Activated CD8-positive, alpha-beta memory T cell treated with anti-CD3 and anti-CD28 coated beads for 1 hour (primary cell): ENCODE results near the gene NOTCH1.

Experiments
- DNase-seq, 2 donors: peaks; one replicate each; pipeline ENCODE4 v3.0.0-alpha.2; 2020; ENCODE audit warnings: low read depth in 1 of 2; ENCODE audit errors: extremely low read depth in 1 of 2

The NOTCH1 gene

DNA sequence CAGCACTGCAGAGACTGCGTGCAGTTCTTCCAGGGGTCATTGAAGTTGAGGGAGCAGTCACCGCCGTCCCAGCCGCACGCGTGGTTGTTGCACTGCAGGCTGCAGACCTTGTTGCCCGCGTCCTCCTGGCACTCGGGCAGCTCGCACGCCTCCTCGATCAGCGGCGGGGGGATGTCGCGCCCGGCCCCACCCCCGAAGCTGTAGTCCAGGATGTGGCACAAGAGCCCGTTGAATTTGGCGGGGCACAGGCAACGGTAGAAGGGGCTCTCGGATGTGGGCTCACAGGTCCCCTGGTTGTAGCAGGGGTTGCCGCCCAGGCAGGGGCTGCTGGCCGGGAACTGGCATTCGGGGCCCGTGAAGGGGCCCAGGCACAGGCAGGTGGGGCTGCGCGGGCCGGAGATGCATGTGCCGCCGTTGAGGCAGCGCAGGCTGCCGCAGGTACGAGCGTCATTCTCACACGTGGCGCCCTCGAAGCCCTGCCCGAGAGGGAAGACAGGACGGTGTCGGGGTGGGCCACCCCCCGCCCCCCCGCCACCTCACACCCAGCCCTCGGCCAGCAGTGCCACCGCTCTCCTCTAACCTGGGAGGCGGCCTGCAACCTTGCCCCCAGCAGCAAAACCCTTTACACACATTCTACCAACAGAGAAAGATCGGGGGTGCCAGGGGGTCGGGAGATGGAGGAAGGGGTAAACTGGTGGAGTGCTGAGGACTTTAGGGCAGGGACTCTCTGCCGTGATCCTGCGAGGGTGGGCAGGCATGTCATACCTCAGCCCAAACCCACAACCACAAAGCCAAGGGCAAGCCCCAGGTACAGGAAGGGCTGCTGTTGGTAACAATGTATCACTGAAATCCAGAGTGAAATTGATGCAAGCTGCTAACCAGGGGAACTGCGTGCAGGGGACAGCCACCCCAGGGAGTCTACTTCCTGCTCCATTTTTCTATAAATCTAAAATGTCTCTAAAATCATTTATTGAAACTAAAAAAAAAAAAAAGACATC, 40.1 kb downstream of the NOTCH1 start:
- no peak for DNase-seq

- DNase-seq: no peak
These were observed 41.1 kb downstream of the NOTCH1 start for GRCh38 chr9:136504512-136505348.

DNA sequence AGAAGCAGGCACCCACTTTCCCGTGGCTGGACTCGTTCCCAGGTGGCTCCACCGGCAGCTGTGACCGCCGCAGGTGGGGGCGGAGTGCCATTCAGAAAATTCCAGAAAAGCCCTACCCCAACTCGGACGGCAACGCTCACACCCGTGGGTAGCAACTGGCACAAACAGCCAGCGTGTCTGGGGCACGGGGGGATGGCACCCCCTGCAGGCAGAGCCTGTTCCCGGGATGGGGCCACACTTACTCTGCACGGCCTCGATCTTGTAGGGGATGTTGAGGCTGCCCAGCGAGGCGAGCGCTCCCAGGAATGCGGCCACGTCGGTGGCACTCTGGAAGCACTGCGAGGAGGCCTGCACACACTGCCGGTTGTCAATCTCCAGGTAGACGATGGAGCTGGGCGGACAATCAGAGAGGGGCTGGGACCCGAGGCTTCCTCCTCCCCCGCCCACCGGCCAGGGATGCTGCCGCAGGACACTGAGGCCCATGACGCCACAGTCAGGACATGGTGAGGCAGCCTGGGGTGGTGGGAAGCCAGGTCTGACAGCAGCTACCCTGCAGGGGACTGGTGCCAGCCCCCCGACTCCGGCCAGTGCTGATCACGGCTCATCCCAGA, 42.8 kb downstream of the NOTCH1 start:
- DNase-seq: no peak

GRCh38 chr9:136502196-136502595, 43.7 kb downstream of the NOTCH1 start:
- DNase-seq: no peak

DNA sequence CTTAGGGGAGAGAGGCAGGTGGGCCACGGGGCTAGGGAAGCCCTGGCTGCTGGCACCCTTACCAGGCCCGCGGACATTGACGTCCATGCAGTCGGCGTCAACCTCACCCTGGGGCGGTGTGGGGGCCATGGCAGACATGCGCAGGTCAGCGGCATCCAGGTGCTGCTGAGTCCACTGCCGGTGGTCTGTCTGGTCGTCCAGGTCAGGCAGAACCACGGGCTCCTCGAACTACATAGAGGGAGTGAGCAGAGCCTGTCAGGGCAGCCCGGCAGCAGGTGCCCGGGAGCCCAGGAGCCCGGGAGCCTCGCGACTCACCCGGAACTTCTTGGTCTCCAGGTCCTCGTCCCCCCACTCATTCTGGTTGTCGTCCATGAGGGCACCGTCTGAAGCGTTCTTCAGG, 44.2 kb downstream of the NOTCH1 start:
- no peak for DNase-seq

DNA sequence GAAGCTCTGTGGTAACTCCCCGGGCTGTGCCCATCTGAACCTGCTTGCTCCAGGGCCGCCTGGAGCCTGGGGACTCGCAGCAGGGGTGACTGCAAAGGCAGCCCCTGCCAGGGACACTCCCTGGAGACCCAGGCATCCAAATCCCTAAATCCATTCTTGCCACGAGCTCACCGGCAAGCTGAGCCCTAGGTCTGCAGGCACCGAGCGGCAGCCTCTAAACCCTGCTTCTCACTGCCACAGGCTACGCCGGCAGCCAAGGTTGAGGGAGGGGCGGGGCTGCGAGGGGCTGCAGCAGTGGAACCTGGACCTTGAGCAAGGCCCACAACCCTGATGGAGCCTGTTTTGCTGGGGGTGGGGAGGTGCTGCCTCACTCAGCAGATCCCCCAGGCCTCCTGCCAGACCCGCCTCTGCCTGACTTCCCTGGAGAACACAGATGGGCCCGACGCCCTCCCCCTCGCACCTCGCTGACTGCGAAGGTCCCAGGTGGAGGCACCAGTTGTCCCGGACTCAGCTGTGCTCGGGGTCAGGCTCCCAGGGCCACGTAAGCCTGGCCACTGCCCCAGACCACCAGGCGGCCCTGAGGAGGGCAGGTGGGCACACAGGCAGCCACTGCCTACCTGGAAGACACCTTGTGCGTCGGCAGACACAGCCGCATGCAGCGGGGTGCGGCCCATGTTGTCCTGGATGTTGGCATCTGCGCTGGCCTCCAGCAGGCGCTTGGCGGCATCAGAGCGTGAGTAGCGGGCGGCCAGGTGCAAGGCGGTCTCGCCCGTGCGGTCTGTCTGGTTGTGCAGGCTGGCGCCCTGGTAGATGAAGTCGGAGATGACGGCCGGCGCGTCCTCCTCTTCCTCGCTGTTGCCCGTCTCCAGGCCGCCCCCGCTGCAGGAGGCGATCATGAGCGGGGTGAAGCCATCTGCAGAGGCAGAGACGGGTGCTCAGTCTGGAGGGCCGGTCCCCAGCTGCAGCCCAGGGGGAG, 45.6 kb downstream of the NOTCH1 start:
- DNase-seq: no peak

DNA sequence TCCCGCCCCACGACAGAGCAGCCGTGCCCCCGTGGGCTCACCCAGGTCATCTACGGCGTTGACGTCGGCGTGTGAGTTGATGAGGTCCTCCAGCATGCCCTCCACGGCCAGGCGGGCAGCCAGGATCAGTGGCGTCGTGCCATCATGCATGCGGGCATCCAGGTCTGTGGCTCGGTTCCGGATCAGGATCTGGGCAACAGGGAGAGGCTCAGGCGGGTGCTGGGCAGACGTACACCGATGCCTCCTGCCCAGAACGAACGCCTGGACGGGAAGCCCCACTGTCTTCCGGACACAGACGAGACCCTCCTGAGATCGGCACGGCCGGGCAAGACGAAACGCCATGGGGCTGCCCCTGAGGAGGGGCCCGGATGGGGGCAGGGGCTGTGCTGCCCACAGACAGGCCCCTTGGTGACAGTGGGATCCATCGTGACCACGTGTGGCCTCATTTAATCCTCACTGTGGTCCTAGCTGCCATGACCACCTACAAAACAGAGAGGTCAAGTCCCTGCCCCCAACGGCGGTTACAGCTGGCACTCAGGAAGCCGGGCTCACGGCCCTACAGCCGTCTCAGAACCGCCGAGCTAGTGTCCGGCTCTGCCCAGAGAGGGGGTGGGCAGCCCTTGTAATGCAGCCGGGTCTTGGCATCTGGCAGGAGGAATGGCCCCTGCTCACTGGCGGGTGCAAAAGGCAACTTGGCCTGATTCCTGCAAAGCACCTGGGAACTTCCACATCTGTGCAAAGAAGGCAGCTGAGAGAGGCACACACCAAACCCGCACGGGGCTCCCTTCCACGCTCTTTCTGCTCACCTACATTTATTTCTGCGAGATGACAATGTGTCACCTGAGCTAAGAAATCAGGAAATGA, 46.5 kb downstream of the NOTCH1 start:
- no peak for DNase-seq

DNA sequence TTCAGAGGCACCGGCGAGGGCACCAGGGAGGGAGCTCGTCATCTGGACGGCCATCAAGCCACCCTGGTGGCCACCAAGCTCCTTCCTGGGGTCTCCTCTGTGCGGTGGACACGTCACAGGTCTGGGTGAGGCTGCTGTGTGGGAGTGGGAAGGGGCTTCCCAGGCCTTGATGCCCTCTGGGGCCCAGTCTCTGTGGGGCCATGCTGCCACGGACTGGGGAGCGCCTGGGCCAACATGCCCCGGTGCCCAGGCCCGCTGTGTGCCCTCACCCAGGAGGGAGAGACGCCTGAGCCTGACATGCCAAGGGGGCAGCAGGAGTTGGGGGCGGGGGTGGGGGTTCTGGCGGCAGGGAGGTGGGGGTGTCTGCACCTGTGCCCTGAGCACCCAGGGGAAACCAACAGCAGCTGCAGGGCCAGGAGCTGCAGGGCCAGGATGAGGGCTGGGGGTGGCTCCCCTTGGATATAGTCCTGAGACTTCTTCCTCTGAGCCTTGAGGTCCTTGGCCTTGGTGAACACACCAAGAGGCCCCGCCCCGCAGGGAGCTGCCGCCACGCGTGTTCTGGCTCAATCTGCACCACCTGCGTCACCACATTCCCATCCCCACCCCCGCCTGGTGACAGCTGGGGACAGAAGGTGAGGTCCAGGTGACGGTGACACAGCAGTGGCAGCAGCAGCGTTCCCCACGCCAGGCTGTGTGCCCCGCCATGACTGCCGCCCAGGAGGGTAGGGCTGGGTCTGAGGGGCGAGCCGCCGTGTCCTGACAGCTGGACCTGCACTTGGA, 47.7 kb downstream of the NOTCH1 start:
- DNase-seq: no peak

GRCh38 chr9:136496801-136497620, 48.8 kb downstream of the NOTCH1 start:
- no peak for DNase-seq

DNA sequence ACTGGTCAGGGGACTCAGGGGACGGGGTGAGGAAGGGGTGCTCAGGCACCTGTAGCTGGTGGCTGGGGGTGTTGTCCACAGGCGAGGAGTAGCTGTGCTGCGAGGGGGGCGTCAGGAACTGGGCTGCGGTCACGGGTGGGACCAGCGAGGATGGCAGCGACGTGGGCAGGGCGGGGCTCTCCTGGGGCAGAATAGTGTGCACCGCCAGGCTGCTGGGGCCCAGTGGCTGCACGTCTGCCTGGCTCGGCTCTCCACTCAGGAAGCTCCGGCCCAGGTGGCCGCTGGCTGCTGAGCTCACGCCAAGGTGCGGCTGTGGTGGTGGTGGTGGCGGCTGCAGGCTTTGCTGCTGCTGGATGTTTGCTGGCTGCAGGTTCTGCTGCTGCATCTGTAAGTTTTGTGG, 49.7 kb downstream of the NOTCH1 start:
- no peak for DNase-seq

DNA sequence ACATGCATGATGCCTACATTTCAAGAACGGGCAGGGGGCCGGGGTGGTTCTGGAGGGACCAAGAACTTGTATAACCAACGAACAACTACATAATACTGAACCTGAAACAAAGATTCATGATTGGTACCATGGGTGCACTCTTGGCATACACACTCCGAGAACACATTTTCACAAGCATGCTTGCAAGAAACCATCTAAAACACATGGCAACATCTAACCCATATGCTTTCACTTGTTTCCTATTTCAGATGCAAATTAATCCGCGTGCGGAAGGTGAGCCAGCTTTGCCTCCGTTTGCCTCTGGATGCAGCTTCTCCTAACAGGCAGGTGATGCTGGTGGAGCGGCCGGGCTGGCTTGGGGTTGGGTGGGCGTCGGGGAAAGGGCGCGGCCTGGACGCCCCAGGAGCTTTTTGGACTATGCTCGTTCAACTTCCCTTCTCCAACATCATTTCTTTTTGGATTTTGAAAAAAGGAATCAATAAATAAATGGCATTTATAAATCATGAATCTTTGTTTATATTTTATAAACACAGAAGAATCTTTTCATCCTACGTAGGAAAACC, 50.5 kb downstream of the NOTCH1 start:
- no peak for DNase-seq

GRCh38 chr9:136494531-136495215, 51.2 kb downstream of the NOTCH1 start:
- no peak for DNase-seq

DNA sequence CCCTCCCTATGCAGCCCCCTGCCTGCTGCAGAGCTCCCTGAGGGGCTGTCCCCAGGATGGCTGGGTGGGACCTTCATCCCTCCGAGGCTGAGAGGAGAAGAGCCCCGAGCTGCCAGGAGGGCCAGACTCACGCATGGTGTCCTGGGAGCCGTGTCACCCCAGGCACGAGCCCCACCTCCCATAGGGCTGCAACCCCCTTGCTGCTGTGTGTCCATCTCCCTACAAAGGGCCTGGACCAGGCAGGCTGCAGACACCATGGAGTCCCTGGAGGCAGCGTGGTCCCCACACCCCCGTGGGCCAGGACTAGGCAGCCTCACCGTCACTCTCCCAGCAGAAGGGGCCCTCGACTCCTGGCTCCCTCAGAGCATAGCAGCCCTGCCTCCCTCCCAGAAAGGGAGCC, 51.8 kb downstream of the NOTCH1 start:
- DNase-seq: no peak

GRCh38 chr9:136493567-136493971, 52.3 kb downstream of the NOTCH1 start:
- DNase-seq: no peak

GRCh38 chr9:136492978-136493522, 52.8 kb downstream of the NOTCH1 start:
- no peak for DNase-seq

DNA sequence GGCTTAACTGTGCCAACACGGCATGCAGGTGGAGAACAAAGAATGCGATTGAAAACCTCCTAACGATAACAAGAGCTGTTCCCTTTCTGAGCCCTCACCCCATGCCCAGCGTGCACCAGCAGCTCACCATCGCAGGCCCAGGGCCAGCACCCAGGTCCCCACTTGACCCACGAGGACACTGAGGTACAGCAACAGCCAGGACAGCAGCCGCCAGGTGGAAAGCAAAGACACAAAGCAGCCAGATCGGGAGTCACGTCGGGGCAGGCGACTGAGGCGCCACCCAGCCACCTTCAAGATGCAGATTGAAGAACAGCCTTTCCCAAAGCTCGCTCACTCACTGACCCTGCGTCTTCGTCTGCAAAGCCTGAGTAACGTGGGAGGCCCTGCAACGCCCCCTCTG, 56.1 kb downstream of the NOTCH1 start:
- DNase-seq: no peak
